Motor neuron (in vitro differentiated cells): ENCODE measurements around the gene BRAT1. TPM values are rescaled to one million over a fixed set of nuclear protein-coding genes. Genes with fewer than 3 reads are reported as not detected.
"Not testable (repeated sequence)": the region's sequence is repeated elsewhere in the genome, so short reads cannot be mapped to it uniquely, and the experiment has no call there.

ENCODE experiments used
- ATAC-seq, 8 experiments: fragments of 200-7000 bp; cut with Tn5 transposase; replicated peaks in 6 of 8; 2 replicates each; pipeline ENCODE4 v1.8.0; 2021; ENCODE audit warnings: mild to moderate bottlenecking in 8 of 8, moderate library complexity in 8 of 8
- H3K27ac ChIP-seq, 2 donors: fragments of 250-450 bp; sonication (Bioruptor Pico); 2 replicates each; pipeline ENCODE4 v1.9.0; 2021; ENCODE audit warnings: antibody characterized with exemption in 2 of 2, mild to moderate bottlenecking in 2 of 2, moderate library complexity in 1 of 2
- H3K4me1 ChIP-seq, 2 donors: fragments of 250-450 bp; sonication (Bioruptor Pico); replicated peaks in 1 of 2; 2 replicates each; pipeline ENCODE4 v1.6.1; 2021; ENCODE audit warnings: antibody characterized with exemption in 2 of 2, mild to moderate bottlenecking in 2 of 2, moderate library complexity in 1 of 2
- H3K4me3 ChIP-seq, 5 donors: fragments of 250-450 bp; sonication (Bioruptor Pico); 2 replicates each; pipeline ENCODE4 v1.9.0; 2021; ENCODE audit warnings: antibody characterized with exemption in 5 of 5, mild to moderate bottlenecking in 5 of 5, moderate library complexity in 4 of 5
- WGBS, 10 experiments: fragments of 450-650 bp; shearing (Covaris generic); methylation state at CpG; one replicate each; pipeline ENCODE4 v1.0.0; 2022; 5-methylcytosine and 5-hydroxymethylcytosine counted together
- in situ Hi-C, 9 experiments: fragments of 400-800 bp; cut with MboI; loops; one replicate each; pipeline ENCODE4 v1.15.0; 2021; ENCODE audit warnings: low sequenced_read_pairs in 9 of 9, low pct_unique_long_range_greater_than_20kb in 2 of 9; ENCODE audit not compliant: unreplicated experiment in 9 of 9
- total RNA-seq, 8 experiments: library from RNA; unstranded; fragments of 300-600 nt; gene quantifications; 2 replicates each; pipeline versions ENCODE4 v1.2.3 to v1.2.4, GENCODE V29; 2022

The BRAT1 gene
- total RNA-seq, 8 experiments from 2014 or later: 11.9 to 25.9 (median 19.6) TPM

DNA sequence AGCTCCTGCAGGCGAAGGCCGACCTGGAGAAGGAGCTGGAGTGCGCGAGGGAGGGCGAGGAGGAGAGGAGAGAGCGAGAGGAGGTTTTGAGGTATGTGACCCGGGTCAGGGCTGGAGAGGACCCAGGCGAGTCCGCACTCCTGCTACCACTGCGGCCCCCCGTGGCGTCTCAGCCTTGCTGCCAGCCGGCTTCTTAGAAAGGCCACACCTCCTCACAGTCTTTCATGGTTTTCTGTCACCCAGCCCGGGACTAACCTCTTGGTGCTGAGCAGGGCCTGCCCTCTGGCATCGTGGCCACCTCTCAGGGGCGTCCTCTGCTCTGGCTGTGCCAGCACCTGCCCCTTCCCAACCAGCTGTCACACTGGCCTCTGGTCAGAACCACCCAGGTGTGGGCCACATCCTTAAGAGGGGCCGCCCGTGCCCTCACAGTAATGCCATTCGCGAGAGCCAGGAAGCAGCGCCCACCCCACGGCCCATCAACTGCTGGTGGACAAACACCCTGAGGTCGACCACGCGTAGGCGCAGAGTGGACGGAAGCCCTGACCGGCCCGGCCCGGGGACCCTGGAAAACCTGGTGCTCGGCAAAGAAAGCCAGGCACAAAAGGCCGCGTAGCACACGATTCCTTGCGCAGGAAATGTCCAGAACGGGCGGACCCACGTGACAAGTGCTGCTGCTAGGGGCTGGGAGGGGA lies 37.9 kb upstream of the BRAT1 start:
- 60 to 100% (median 92%) methylated on average over 1 to 11 of the region's 38 CpGs; no CpG with 5 or more reads in 2 of the 10 experiments for WGBS, 10 experiments
- in situ Hi-C loops: no loop called here
- H3K27ac ChIP-seq: no peak overlapping the region
- ATAC-seq: no peak
- no peak overlapping the region for H3K4me3 ChIP-seq
- H3K4me1 ChIP-seq: no peaks in the 10 kb centered on the region

DNA sequence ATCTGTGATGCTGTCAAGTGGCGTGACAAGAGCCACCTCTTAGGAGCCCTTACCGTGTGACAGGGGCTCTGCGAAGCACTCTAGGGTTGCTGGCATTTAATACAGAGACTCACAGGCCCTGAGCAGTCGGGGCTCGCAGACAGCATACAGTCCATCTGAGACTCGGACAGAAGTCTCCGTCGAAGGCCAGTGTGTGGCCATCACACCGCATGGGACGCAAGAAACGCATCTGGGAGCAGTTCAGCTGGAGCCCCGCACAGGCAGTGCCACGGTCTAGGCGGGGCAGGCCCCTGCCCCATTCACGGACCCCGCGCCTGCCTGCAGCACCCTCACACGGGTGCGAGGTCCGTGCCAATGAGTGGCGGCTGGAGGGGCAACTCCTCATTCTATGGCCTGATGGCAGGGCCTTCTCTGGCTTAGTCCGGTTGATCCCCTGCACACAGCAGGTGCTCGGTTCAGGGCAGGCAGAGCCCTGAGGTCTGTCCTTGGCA lies 37.1 kb upstream of the BRAT1 start:
- ATAC-seq: no peak
- H3K27ac ChIP-seq: no peak overlapping the region
- 87 to 100% (median 93%) methylated on average over 1 to 14 of the region's 23 CpGs; no CpG with 5 or more reads in 4 of the 10 experiments for WGBS, 10 experiments

DNA sequence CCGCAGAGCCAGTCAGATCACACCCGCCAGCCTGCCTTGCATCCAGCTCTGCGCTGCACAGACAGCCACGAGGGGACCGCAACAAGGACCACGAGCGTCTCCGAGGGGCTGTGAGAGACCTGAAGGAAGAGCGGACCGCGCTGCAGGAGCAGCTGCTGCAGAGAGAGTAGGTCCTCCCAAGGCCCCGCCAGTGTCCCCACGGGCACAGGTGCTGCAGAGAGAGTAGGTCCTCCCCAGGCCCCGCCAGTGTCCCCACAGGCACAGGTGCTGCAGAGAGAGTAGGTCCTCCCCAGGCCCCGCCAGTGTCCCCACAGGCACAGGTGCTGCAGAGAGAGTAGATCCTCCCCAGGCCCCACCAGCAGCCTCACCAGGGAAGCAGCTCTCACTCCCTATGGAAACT lies 34.6 kb upstream of the BRAT1 start:
- H3K4me3 ChIP-seq, in situ Hi-C loops, ATAC-seq, H3K27ac ChIP-seq, H3K4me1 ChIP-seq: not testable (repeated sequence)
- 50 to 100% methylated on average over 1 of the region's 15 CpGs; no CpG with 5 or more reads in 8 of the 10 experiments for WGBS, 10 experiments

More for the DNA sequence above, 37.1 kb upstream of the BRAT1 start:
- in situ Hi-C loops: no loop called here
- no peaks in the 10 kb centered on the region for H3K4me1 ChIP-seq
- no peak overlapping the region for H3K4me3 ChIP-seq

DNA sequence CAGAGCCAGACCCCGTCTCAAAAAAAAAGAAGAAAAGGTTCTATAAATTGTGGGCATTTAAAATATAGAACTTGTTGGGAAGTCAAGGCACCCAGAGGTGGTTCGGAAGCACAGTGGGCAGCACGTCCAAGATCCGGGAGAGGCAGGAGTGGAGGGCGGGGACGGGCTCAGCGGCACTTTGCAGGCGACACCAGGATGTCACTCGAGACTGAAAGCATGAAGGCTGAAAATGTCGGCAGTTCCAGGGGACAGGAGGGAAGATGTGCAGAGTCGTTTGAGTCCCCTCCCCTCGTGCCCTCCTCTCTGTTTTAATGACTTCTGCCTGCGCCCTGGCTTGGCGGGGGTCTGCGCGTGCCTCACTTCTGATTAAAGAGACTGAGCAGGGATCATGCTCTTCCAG lies 34.0 kb upstream of the BRAT1 start:
- WGBS, 10 experiments: 55 to 100% (median 90%) methylated on average over 1 to 8 of the region's 16 CpGs; no CpG with 5 or more reads in 2 of the 10 experiments
- no peak overlapping the region for H3K27ac ChIP-seq
- no peaks in the 10 kb centered on the region for H3K4me1 ChIP-seq
- no peak for ATAC-seq
- H3K4me3 ChIP-seq: no peak overlapping the region
- in situ Hi-C loops: no loop called here

DNA sequence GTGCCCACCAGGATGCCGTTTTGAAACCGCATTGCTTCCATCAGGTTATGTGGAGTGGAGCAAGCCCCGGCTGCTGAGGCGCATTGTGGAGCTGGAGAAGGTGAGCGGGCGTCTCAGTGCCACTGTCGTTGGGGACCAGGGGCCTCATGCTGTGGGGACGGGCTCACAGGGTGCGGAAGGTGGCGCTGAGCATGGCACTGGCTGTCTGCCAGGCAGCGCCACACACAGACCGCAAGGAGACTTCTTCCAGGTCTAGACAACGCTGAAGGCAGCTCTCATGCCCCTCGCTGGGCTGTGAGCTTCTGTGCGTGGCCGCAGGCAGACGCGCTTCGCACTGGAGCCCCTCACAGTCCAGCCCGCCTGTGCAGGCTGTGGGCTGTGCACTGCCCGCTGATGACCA lies 32.5 kb upstream of the BRAT1 start:
- in situ Hi-C loops: no loop called here
- Histone ChIP-seq H3K4me3 (no peak overlapping the region), H3K4me1 (no peaks in the 10 kb centered on the region), H3K27ac (no peak overlapping the region)
- no peak for ATAC-seq
- 88 to 100% (median 93%) methylated on average over 1 to 10 of the region's 21 CpGs; no CpG with 5 or more reads in 6 of the 10 experiments for WGBS, 10 experiments

DNA sequence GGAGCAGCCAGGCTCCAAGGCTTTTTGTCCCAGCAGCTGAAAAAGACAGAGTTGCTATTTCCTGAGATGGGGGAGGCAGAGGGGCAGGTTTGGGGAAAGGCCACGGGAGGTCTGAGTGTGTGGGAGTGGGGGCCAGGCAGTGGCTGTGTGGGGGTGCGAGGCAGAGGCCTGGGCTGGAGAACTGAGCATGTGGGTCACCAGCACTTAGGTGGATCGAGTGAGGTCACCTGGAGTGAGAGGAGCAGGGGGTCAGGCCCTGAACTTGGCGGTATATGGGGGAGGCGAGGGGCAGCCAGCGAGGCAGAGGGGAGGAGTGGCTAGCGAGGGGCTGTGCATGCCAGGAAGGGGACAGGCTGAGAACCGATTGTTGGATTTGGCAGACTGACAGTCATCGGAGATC lies 31.8 kb upstream of the BRAT1 start:
- H3K27ac ChIP-seq: no peak overlapping the region
- WGBS, 10 experiments: 80 to 100% methylated on average over 1 of the region's 9 CpGs; no CpG with 5 or more reads in 8 of the 10 experiments
- in situ Hi-C loops: no loop called here
- no peaks in the 10 kb centered on the region for H3K4me1 ChIP-seq
- H3K4me3 ChIP-seq: no peak overlapping the region
- ATAC-seq: no peak

DNA sequence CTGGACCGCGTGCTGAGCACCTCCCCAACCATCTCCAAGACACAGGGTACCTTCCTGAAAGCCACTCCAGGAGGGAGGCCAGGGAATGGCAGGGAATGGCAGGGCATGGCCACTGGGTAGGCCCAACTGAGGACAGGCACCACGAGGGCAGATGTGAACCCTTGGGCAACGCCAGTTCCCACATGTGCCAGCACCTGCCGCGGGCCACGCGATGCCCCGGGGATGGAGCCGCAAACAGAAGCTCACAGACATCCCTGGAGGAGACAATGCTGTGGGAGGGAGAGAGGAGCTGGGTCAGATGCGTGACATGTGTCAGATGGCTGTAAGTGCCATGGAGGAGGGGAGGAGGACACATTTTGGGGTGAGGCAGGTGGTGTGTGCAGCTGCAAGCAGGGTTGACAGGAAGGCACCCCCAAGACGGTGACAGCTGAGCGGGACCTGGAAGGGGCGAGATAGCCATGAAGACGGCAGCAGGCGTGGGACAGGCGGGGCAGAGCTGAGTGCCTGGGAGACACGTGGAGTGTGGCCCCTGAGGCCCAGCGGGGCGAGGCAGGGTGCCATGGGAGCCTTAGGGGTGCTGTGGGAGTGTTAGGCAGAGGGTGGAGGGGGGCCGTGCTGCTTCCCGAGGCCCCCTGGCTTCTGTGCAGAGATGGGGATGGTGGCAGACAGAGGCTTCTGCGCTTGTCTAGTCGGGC lies 31.1 kb upstream of the BRAT1 start:
- in situ Hi-C loops: no loop called here
- ATAC-seq: no peak
- Histone ChIP-seq H3K4me1 (no peaks in the 10 kb centered on the region), H3K4me3 (no peak overlapping the region), H3K27ac (no peak overlapping the region)
- 92 to 100% (median 100%) methylated on average over 1 to 6 of the region's 24 CpGs; no CpG with 5 or more reads in 4 of the 10 experiments for WGBS, 10 experiments

DNA sequence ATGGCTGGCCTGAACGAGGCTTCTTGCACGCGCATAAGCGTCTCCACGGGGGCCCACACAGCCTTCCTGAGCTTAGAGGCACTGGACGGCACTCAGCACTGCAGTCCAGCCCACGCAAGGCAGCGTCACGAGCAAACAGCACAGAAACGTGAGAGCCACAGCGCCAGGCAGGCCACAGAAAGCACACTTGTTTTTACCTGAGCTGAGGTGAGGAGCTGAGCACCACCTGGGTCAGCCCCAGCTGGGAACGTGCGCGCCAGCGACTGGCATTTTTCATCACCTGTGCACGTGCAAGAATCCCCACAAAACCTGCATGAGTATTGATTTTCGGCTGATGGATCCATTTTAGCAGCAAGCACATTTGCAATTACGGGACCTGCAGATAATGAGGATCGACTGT lies 30.1 kb upstream of the BRAT1 start:
- no peak for ATAC-seq
- Histone ChIP-seq H3K27ac (no peak overlapping the region), H3K4me3 (no peak overlapping the region), H3K4me1 (no peaks in the 10 kb centered on the region)
- in situ Hi-C loops: no loop called here
- 47 to 100% (median 81%) methylated on average over 2 to 15 of the region's 19 CpGs; no CpG with 5 or more reads in 3 of the 10 experiments for WGBS, 10 experiments

DNA sequence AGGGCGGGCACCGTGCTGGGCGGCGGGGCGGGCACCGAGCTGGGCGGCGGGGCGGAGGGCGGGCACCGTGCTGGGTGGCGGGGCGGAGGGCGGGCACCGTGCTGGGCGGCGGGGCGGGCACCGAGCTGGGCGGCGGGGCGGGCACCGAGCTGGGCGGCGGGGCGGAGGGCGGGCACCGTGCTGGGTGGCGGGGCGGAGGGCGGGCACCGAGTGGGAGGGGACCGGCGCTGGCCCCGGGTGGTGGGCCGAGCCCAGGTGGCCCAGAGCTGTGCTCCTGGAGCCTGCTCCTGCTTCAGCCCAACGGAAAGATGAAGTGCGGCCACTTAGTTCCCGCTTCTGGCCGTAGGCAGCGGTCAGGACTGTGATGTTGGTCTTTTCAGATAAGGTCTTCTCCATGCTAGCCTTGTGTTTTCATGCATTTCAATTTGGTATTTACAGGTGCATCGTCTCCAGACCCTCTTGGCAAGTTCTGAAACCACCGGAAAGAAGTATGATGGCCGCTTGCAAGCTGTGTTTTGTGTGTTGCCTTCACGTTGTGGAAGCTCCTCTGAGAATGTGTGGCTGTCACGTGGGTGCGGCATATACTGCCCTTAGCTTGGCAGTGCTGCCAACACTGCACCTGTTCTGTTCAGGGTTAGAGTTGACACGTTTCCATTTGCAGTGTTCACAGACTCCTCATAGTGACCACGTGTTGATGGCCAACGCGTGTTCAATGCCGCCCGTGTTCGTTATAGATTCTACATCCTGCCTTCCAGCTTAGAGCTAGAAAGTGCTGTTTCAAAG lies 28.7 kb upstream of the BRAT1 start:
- WGBS, 10 experiments: 33 to 95% (median 91%) methylated on average over 1 to 13 of the region's 54 CpGs; no CpG with 5 or more reads in 2 of the 10 experiments
- ATAC-seq: no peak
- Histone ChIP-seq H3K27ac (no peak overlapping the region), H3K4me3 (no peak overlapping the region), H3K4me1 (no peaks in the 10 kb centered on the region)
- in situ Hi-C loops: no loop called here

DNA sequence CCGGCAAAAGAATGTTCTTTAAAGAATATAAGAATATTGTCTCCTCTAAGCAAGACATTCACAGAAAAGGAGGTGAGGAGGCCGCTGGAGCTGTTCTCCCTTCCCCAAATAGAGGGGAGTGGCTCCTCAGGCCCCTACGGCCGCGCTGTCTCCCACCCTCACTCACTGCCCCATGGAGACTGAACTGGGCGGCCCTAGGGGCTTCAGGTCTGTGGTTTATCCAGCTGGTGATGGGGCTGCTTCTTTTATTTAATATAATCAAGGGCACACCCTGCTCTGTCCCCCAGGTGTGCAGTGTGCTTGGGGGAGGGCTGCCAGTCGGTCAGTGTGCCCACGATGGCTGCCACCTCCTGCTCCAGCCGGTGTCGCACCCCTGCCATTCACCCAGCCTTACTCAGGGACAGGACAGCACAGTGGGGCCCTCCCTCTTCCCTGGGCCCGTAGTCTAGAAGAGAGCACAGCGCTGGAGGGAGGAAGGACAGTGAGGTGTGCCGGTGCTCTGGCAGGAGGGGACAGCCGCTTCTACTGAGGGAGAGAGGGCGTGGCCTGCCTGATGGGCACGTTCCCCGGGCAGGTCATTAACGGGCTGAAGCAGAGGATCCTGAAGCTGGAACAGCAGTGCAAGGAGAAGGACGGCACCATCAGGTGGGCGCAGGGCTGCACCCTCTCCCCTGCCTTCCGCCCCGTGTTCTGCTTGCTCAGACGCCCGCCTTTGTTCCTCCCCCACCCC lies 26.8 kb upstream of the BRAT1 start:
- peak in 1 of 8 experiments; percentile 12 for ATAC-seq
- Histone ChIP-seq H3K4me3 (no peak overlapping the region), H3K27ac (no peak overlapping the region), H3K4me1 (no peaks in the 10 kb centered on the region)
- in situ Hi-C loops: no loop called here
- WGBS, 10 experiments: 68 to 83% (median 69%) methylated on average over 3 to 5 of the region's 24 CpGs; no CpG with 5 or more reads in 7 of the 10 experiments

DNA sequence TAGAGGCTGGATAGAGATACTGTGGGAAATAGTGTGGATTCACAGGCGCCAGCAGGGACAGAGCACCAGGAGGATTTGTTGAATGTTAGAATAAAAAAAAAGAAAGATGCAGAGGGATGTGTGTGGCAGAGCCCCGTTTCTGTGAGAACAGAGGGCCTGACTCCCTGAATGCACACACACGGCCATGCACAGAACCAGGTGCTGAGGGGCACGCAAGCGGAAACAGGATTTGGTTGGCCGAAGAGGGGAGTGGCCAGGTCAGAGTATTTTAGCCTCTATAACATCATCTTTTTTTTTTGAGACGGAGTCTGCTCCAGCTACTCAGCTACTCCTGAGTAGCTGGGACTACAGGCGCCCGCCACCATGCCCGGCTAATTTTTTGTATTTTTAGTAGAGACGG lies 25.3 kb upstream of the BRAT1 start:
- in situ Hi-C loops: no loop called here
- WGBS, 10 experiments: 71 to 100% (median 95%) methylated on average over 1 to 6 of the region's 11 CpGs; no CpG with 5 or more reads in 1 of the 10 experiments
- ATAC-seq: no peak
- no peak overlapping the region for H3K4me3 ChIP-seq
- H3K27ac ChIP-seq: no peak overlapping the region
- H3K4me1 ChIP-seq: no peaks in the 10 kb centered on the region

DNA sequence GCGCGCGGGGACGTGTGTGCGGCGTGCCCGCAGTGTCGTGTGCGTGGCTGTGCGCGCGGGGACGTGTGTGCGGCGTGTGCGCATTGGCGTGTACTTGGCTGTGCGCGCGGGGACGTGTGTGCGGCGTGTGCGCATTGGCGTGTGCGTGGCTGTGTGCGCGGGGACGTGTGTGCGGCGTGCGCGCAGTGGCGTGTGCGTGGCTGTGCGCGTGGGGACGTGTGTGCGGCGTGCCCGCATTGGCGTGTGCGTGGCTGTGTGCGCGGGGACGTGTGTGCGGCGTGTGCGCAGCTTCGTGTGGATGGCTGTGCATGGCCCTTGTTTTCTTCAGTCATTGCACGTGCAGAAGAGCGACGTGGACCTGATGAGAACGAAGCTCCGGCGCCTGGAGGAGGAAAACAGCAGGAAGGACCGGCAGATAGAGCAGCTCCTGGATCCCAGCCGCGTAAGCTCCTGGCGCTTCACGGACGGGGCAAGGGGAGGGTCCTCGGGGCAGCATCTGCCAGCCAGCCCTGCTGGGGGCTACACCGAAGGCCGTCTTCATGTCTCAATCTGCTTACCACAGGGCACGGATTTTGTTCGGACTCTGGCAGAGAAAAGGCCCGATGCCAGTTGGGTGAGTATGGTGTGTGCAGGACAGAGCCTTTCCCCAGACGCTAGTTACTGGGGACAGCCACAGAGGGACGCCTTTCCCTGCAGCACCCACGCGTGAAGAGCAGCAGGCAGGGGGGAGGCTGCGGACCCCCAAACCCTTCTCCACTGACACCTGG lies 22.8 kb upstream of the BRAT1 start:
- Histone ChIP-seq H3K27ac (no peak overlapping the region), H3K4me1 (no peaks in the 10 kb centered on the region), H3K4me3 (no peak overlapping the region)
- ATAC-seq: no peak
- in situ Hi-C loops: no loop called here
- WGBS, 10 experiments: 73 to 100% (median 94%) methylated on average over 1 to 25 of the region's 73 CpGs; no CpG with 5 or more reads in 4 of the 10 experiments
